ENCODE results near the gene FGFR4.
A peak's percentile ranks its signal among the peaks of the same experiment; 100 is the strongest.

Gene FGFR4

DNA sequence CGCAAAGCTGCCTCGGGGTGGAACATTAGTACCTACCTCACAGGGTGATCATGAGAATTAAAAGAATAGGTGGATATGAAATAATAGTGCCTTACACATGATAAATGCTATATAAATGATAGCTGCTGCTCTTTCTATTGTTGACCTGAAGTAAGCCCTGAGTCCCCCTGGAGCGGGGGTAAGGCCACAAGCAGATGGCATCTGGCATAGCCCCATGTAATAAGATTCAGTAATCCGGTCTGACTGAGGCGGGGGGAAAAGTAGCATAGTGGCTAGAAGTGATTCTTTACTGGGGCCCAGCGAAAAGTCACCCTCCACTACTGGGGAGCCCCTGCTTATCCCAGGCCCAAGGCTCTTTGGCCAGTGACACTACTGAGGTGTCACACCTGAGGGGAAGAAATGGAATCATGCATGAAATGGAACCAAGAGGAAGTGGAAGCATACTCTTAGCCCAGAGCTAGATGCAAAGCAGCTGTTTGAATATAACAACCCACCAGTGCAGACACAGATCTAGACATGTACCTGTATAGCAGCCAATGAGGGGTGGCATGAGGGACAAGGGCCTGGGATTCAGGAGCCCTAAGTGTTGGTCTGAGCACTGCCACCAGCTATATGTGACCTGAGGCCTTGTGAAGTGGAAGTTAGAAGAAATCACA lies 16.1 kb upstream of the FGFR4 start:
- Mint-ChIP-seq H3K36me3 (ENCODE audit: low read depth) (peaks cover 10% of the 10 kb centered on the region), H3K9me3 (no peaks in the 10 kb centered on the region), H3K4me3 (peak overlapping the region; percentile 3), H3K27me3 (no peaks in the 10 kb centered on the region), H3K27ac (no peak overlapping the region), H3K4me1 (peaks cover 8% of the 10 kb centered on the region)
- no peak for ATAC-seq
- DNase-seq = no peak

DNA sequence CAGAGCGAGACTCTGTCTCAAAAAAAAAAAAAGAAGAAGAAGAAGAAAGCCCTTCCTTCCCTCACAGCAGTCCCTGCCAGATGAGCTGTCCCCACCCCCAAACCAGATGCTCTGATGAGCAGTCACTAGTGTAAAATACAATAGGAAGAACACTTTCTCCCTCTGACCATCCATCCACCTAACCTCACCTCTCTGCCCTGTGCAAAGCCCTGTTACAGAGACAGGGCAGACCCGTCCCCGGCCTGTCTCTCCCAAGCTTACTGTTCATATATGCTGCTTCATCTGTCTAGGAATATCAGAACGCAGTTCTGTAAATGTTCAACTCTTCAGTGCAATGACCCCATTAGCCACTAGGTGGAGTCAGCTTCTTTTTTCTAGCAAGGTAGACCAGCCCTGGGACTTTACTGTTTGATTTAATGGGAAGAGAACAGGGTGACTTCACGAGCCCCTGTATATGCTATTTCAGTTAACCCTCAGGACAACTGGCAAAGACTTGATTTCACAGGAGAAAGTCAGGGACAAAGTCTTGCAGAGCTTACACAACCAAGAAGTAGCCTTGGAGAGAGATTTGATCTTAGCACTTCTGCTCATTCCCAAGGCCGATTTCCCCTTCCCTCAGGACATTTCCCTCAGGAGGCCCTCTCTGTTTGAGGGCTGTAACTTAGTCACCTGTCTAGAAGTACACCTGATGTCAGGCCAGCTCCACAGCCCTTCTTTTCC lies 14.9 kb upstream of the FGFR4 start:
- Mint-ChIP-seq H3K27ac (no peak overlapping the region), H3K4me1 (peaks cover 8% of the 10 kb centered on the region), H3K9me3 (no peaks in the 10 kb centered on the region), H3K27me3 (no peaks in the 10 kb centered on the region), H3K4me3 (no peak overlapping the region), H3K36me3 (ENCODE audit: low read depth) (peaks cover 11% of the 10 kb centered on the region)
- peak; percentile 76 for ATAC-seq
- DNase-seq = peak; percentile 73

DNA sequence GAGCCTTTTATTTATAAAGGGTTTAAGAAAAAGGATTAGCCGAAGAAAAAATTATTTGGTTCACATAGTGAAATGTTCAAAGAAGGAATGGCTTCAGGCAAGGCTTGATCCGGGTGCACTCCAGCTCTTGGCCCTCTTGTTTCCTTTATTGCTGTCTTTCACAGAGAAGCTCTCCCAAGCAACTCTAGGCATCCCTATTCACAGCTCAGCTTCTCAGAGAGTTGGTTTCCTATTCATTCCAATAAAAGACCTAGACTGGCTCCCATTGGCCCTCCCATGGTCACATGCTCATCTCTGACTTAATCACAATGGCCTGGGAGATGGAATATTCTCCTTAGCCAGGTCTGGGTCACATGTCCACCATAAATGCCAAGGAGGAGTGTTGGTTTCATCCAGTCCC lies 9.4 kb upstream of the FGFR4 start:
- H3K4me1 Mint-ChIP-seq = no peaks in the 10 kb centered on the region
- DNase-seq = no peak
- no peaks in the 10 kb centered on the region for H3K9me3 Mint-ChIP-seq
- H3K4me3 Mint-ChIP-seq = no peak overlapping the region
- peaks cover 8% of the 10 kb centered on the region for H3K36me3 Mint-ChIP-seq (ENCODE audit: low read depth)
- no peaks in the 10 kb centered on the region for H3K27me3 Mint-ChIP-seq
- H3K27ac Mint-ChIP-seq = no peak overlapping the region
- no peak for ATAC-seq

DNA sequence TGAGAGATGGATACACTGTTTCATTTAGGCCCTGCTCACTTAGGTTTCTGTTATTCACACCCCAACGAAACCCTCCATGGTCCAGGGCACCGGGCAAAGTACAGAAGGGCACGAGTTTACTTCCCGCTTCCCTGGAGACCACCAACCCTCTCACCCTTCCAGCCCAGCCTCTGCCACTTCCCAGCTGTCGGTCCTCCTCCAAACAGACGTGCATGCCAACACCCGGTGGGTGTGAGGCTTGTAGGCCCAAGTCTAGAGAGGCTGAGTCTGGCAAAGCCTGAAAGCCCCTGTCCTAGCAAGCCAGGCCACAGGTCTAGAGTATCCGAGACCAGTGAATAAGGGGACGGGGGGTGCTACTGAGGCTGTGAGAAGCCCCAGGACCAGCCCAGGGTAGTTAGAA lies 7.1 kb upstream of the FGFR4 start:
- Mint-ChIP-seq H3K27me3 (no peaks in the 10 kb centered on the region), H3K4me3 (no peak overlapping the region), H3K9me3 (no peaks in the 10 kb centered on the region), H3K36me3 (ENCODE audit: low read depth) (peaks cover 2% of the 10 kb centered on the region), H3K27ac (no peak overlapping the region), H3K4me1 (no peaks in the 10 kb centered on the region)
- ATAC-seq (no peak), DNase-seq (no peak)

DNA sequence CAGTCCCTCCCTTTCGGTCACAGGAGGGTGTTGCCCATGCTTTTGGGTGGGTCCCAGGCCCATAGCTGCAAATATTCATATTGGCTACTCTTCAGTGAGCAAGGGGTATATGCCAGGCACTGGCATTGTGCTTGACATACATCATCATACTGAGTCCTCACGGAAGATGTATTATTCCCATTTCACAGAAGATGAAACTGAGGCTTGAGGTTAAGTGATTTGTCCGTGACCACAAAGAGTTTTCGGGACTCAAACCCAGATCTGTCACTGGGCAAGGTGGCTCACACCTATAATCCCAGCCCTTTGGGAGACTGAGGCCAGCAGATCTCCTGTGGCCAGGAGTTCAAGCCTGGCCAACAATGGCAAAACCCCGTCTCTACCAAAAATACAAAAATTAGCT lies 6.5 kb upstream of the FGFR4 start:
- no peaks in the 10 kb centered on the region for H3K9me3 Mint-ChIP-seq
- no peak for DNase-seq
- peaks cover 2% of the 10 kb centered on the region for H3K36me3 Mint-ChIP-seq (ENCODE audit: low read depth)
- H3K27me3 Mint-ChIP-seq = no peaks in the 10 kb centered on the region
- H3K4me1 Mint-ChIP-seq = no peaks in the 10 kb centered on the region
- ATAC-seq = no peak
- no peak overlapping the region for H3K4me3 Mint-ChIP-seq
- no peak overlapping the region for H3K27ac Mint-ChIP-seq

DNA sequence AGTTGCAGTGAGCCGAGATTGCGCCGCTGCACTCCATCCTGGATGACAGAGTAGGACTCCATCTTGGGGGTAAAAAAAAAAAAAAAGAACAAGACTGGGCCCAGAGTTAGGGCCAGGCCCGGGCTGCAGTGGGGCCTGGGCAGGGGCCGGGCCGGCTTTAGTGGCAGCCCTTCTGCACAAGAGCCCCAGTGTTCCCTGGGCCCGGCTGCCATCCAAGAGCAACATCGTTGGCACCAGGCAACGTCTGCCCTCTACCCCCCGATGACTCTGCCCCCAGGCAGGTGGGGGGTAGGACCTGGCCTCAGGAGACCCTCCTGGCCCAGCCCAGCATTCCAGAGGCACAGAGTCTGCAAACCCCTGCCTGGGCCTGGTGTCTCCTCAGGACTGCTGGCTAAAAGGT lies 4.9 kb upstream of the FGFR4 start:
- Mint-ChIP-seq H3K27me3 (no peaks in the 10 kb centered on the region), H3K4me1 (peaks cover 2% of the 10 kb centered on the region)
- ATAC-seq = no peak

DNA sequence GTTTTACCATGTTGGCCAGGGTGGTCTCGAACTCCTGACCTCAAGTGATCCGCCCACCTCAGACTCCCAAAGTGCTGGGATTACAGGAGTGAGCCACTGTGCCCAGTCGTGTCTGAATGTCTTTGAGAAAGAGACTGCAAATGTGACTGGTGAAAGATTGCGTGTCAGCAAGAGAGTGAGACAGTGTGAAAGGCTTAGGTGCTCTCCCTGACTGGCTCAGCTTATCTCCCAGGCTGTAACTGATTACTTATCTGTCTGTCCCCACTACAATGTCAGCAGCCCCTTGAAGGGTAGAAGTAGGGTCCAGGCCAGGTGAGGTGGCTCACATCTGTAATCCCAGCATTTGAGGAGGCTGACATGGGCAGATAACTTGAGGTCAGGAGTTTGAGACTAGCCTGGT lies 3.4 kb upstream of the FGFR4 start:
- DNase-seq (no peak), ATAC-seq (no peak)
- H3K4me3 Mint-ChIP-seq = no peak overlapping the region
- no peaks in the 10 kb centered on the region for H3K9me3 Mint-ChIP-seq
- peaks cover 6% of the 10 kb centered on the region for H3K27me3 Mint-ChIP-seq
- H3K4me1 Mint-ChIP-seq = peaks cover 4% of the 10 kb centered on the region
- H3K27ac Mint-ChIP-seq = no peak overlapping the region
- no peaks in the 10 kb centered on the region for H3K36me3 Mint-ChIP-seq (ENCODE audit: low read depth)

More for the DNA sequence above, 4.9 kb upstream of the FGFR4 start:
- DNase-seq = no peak
- Mint-ChIP-seq H3K4me3 (no peak overlapping the region), H3K36me3 (ENCODE audit: low read depth) (no peaks in the 10 kb centered on the region), H3K27ac (no peak overlapping the region), H3K9me3 (no peaks in the 10 kb centered on the region)

DNA sequence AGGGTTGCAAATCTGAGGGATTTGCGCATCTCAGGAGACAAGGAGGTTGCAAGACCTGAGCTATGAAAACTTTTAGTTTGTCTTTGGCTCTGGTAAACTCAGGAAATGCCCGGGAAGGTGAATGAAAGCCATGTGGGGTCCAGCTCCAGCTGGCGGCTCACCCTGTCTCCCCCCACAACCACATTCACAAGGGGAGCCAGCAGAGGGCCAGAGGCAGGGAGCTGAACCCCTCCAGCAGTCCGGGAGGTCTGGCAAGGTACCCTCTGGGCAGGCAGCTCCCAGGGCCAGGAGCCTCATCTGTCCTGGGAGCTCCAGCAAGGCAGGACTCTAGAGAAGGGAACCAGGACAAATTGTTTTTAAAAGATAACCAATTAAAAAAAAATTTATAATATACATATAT lies 2.5 kb upstream of the FGFR4 start:
- Mint-ChIP-seq H3K27me3 (peaks cover 6% of the 10 kb centered on the region), H3K4me1 (peaks cover 4% of the 10 kb centered on the region), H3K27ac (no peak overlapping the region), H3K9me3 (no peaks in the 10 kb centered on the region), H3K36me3 (ENCODE audit: low read depth) (no peaks in the 10 kb centered on the region), H3K4me3 (no peak overlapping the region)
- no peak for DNase-seq
- no peak for ATAC-seq

DNA sequence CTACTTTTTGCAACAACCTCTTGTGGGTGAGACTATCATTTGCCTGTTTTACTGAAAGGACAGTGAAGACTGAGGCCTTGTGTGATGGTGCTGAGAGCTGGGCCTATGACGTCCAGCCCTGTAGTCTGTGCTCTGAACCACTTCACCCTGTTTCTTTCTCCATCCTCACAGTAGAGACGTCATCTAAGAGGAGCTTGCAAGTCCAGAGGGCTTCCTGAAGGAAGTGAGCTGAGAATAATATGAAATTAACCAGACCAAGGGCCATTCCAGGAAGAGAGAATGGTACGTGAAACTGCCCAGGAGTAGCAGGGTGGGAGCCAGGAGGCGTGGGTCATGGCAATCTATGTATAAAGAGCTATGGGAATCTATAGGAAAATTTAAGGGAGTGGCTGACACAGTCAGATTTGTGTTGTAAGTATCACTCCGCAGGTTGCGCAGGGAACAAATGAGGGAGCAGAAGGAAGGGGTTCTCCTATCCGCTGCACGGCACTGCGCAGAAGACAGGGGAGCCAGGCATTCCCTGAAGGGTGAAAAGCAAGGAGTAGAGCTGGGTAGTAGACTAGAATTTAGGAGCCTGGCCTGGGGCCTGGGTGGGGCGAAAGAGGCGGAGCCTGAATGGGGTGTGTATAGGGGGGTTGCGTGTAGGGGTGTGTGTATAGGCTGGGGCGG lies 596 bp upstream of the FGFR4 start:
- Mint-ChIP-seq H3K27ac (no peak overlapping the region), H3K4me1 (peaks cover 4% of the 10 kb centered on the region), H3K36me3 (ENCODE audit: low read depth) (no peaks in the 10 kb centered on the region), H3K9me3 (no peaks in the 10 kb centered on the region), H3K4me3 (peak overlapping the region; percentile 44), H3K27me3 (peaks cover 10% of the 10 kb centered on the region)
- ATAC-seq (no peak), DNase-seq (no peak)

DNA sequence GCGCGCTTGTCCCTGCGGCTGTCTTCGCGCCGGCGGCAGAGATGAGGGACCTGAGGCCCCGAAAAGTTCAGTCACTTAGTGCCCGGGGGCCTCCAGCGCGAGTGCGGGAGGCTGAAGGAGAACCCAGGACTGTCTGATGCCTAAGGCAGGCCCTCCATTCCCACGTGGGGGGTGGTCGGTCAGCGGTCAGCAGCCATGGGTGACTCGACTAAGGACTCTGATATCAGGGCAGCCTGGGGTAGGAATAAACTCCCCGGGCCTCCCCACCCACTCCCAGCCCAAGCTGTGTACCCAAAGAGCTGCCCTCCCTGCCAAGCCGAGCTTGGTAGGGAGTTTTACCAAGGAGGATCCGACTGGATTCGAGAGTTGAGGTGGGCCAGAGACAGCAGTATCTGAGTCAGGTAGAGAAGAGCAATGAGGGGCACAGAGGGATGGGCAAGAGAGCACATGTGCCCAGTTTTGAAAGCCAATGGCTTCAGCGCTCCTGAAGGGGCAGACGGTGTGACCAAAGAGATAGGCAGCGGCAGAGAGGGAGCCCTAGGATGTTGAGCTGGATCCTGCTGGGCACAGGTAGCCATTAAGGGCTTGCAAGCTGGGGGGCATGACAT lies 787 bp downstream of the FGFR4 start:
- Mint-ChIP-seq H3K9me3 (no peaks in the 10 kb centered on the region), H3K4me1 (peaks cover 4% of the 10 kb centered on the region), H3K27me3 (peaks cover 10% of the 10 kb centered on the region), H3K36me3 (ENCODE audit: low read depth) (no peaks in the 10 kb centered on the region), H3K4me3 (no peak overlapping the region), H3K27ac (no peak overlapping the region)
- DNase-seq = no peak
- no peak for ATAC-seq

DNA sequence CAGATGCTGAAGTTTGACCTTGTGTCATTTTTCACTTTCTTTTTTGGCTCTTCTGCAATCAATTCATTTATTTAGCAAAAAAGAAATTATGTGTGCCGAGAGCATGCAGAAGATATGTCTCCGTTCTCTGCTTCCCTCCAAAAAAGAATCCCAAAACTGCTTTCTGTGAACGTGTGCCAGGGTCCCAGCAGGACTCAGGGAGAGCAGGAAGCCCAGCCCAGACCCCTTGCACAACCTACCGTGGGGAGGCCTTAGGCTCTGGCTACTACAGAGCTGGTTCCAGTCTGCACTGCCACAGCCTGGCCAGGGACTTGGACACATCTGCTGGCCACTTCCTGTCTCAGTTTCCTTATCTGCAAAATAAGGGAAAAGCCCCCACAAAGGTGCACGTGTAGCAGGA lies 2.4 kb downstream of the FGFR4 start:
- H3K36me3 Mint-ChIP-seq (ENCODE audit: low read depth) = no peaks in the 10 kb centered on the region
- no peaks in the 10 kb centered on the region for H3K9me3 Mint-ChIP-seq
- DNase-seq (no peak), ATAC-seq (no peak)
- no peak overlapping the region for H3K4me3 Mint-ChIP-seq
- peaks cover 10% of the 10 kb centered on the region for H3K27me3 Mint-ChIP-seq
- no peak overlapping the region for H3K27ac Mint-ChIP-seq
- peaks cover 4% of the 10 kb centered on the region for H3K4me1 Mint-ChIP-seq

DNA sequence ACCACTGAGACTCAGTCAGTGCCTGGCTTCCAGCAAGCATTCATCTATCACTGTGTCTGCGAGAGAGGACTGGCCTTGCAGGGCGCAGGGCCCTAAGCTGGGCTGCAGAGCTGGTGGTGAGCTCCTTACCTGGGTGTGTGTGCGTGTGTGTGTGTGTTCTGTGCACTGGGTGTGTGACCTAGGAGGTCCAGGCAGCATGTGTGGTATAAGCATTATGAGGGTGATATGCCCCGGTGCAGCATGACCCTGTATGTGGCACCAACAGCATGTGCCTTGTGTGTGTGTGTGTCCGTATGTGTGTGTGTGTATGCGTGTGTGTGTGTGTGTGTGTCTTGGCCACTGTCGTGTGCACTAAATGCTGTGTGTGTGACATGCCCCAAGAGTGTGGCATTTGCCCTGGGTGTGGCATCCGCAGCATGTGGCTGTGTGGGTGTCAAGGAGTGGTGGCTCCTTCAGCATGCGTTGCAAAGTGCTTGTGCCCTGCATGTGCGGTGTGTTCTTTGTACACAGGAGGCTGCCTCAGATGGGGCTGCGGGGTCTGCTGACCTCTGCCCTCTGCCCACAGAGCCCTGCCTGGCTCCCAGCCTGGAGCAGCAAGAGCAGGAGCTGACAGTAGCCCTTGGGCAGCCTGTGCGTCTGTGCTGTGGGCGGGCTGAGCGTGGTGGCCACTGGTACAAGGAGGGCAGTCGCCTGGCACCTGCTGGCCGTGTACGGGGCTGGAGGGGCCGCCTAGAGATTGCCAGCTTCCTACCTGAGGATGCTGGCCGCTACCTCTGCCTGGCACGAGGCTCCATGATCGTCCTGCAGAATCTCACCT lies 3.3 kb downstream of the FGFR4 start:
- DNase-seq (no peak), ATAC-seq (no peak)
- no peak overlapping the region for H3K4me3 Mint-ChIP-seq
- H3K4me1 Mint-ChIP-seq = peaks cover 4% of the 10 kb centered on the region
- peaks cover 10% of the 10 kb centered on the region for H3K27me3 Mint-ChIP-seq
- H3K9me3 Mint-ChIP-seq = no peaks in the 10 kb centered on the region
- no peaks in the 10 kb centered on the region for H3K36me3 Mint-ChIP-seq (ENCODE audit: low read depth)
- H3K27ac Mint-ChIP-seq = no peak overlapping the region

DNA sequence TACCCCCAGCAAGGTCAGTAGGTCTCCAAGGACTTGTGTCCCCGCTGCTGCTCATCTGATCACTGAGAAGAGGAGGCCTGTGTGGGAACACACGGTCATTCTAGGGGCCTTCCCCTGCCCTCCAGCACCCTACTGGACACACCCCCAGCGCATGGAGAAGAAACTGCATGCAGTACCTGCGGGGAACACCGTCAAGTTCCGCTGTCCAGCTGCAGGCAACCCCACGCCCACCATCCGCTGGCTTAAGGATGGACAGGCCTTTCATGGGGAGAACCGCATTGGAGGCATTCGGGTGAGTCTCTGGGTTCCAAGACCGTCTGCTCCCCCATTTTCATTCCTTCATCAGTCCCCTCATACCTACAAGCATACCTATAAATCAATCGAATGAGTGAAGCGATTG lies 4.1 kb downstream of the FGFR4 start:
- peaks cover 10% of the 10 kb centered on the region for H3K27me3 Mint-ChIP-seq
- DNase-seq (no peak), ATAC-seq (no peak)
- no peaks in the 10 kb centered on the region for H3K36me3 Mint-ChIP-seq (ENCODE audit: low read depth)
- peaks cover 4% of the 10 kb centered on the region for H3K4me1 Mint-ChIP-seq
- H3K4me3 Mint-ChIP-seq = no peak overlapping the region
- H3K9me3 Mint-ChIP-seq = no peaks in the 10 kb centered on the region
- H3K27ac Mint-ChIP-seq = no peak overlapping the region

DNA sequence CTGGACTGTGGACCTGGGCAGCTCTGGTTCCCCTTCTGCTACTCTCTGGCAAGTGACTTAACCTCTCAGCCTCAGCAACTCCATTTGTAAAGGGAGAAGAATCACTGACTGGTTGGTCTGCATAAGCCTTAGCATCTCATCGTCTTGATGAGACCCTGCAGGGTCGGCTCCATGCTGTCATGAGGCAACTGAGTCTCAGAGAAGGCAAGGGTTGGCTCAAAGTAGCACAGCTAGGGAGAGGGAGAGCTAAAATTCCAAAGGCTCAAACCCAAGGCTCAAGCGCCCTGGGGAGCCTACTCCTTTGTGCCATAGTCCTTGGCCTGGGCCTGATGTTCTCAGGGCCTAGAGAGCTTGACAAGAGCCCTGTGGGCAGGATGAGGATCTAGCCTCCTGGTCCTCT lies 4.5 kb downstream of the FGFR4 start:
- Mint-ChIP-seq H3K36me3 (ENCODE audit: low read depth) (no peaks in the 10 kb centered on the region), H3K27ac (no peak overlapping the region), H3K27me3 (peaks cover 10% of the 10 kb centered on the region), H3K4me3 (no peak overlapping the region), H3K9me3 (no peaks in the 10 kb centered on the region), H3K4me1 (peaks cover 3% of the 10 kb centered on the region)
- ATAC-seq (no peak), DNase-seq (no peak)
